ENCODE data around the gene HNRNPA3. TPM values are rescaled to one million over a fixed set of nuclear protein-coding genes. Genes with fewer than 3 reads are reported as not detected.
A peak's percentile ranks its signal among the peaks of the same experiment; 100 is the strongest.
"Not testable (repeated sequence)": the region's sequence is repeated elsewhere in the genome, so short reads cannot be mapped to it uniquely, and the experiment has no call there.

Gene HNRNPA3
- polyA plus RNA-seq, 3 donors, result 26.5 to 71.7 (median 43.0) TPM

DNA sequence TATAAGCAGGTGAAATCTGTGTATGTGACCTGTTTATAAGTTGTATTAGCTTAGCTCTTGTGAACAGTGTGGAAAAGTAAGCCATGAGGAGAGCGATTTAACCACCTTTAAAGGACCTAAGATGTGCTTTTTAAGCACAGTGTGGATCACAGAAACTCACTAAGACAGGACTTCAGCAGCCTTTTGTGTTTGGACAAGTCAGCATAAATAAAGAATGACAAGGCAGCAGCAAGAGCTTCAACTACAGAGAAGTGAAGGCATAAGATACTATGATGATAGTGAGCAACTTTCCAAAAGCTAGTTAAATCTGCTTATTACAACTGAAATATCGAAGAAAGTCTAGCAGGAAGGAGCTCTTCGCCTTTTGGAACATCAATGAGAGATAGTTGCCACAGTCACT lies 8.9 kb downstream of the HNRNPA3 start:
- Histone ChIP-seq H3K4me2 (replicated peaks; ENCODE audit: extremely low read depth, low read length, poor library complexity, severe bottlenecking) (no peak overlapping the region), H3K36me3 (replicated peaks in 1 of 2; ENCODE audit: control insufficient read depth in 1 of 2, insufficient read depth in 2 of 2, low read length in 2 of 2) (peaks cover 59 to 79% of the 10 kb centered on the region in 2 donors), H3K27me3 (ENCODE audit: control insufficient read depth in 2 of 2, insufficient read depth in 2 of 2, low read length in 2 of 2) (no peaks in the 10 kb centered on the region), H3K9me3 (replicated peaks in 1 of 2; ENCODE audit: control insufficient read depth in 1 of 2, insufficient read depth in 1 of 2, low read length in 2 of 2) (no peaks in the 10 kb centered on the region), H3K4me3 (replicated peaks in 1 of 3; ENCODE audit: low read depth in 2 of 3, low read length in 3 of 3) (no peak overlapping the region), H3K79me2 (ENCODE audit: insufficient read depth, low read length) (peaks cover 75% of the 10 kb centered on the region), H3K4me1 (ENCODE audit: control insufficient read depth in 1 of 2, insufficient read depth in 2 of 2, low read length in 2 of 2) (peaks cover 0 to 3% of the 10 kb centered on the region in 2 donors), H3K27ac (ENCODE audit: low read depth in 1 of 2, low read length in 2 of 2) (no peak overlapping the region), H3K9ac (ENCODE audit: insufficient read depth, low read length, poor library complexity, severe bottlenecking) (no peak overlapping the region), H4K20me1 (ENCODE audit: insufficient read depth, low read length) (peaks cover 98% of the 10 kb centered on the region), H2AFZ (ENCODE audit: insufficient read depth, low read depth, low read length, poor library complexity, severe bottlenecking) (no peak overlapping the region)
- WGBS (ENCODE audit: insufficient coverage), result 100% methylated on average over 1 of the region's 3 CpGs
- Mint-ChIP-seq H3K36me3 (peaks cover 62 to 79% of the 10 kb centered on the region in 2 donors), H3K4me3 (no peak overlapping the region), H3K27ac (peak overlapping the region in 1 of 7 donors; percentile 30), H3K4me1 (peaks cover 11% of the 10 kb centered on the region), H3K9me3 (no peaks in the 10 kb centered on the region), H3K27me3 (ENCODE audit: low read depth in 3 of 3) (no peaks in the 10 kb centered on the region)
- TF ChIP-seq, protein P1, sequence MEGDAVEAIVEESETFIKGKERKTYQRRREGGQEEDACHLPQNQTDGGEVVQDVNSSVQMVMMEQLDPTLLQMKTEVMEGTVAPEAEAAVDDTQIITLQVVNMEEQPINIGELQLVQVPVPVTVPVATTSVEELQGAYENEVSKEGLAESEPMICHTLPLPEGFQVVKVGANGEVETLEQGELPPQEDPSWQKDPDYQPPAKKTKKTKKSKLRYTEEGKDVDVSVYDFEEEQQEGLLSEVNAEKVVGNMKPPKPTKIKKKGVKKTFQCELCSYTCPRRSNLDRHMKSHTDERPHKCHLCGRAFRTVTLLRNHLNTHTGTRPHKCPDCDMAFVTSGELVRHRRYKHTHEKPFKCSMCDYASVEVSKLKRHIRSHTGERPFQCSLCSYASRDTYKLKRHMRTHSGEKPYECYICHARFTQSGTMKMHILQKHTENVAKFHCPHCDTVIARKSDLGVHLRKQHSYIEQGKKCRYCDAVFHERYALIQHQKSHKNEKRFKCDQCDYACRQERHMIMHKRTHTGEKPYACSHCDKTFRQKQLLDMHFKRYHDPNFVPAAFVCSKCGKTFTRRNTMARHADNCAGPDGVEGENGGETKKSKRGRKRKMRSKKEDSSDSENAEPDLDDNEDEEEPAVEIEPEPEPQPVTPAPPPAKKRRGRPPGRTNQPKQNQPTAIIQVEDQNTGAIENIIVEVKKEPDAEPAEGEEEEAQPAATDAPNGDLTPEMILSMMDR (IDR thresholded peaks at IDR 0.05), result no peak
- DNase-seq, result no peak
- intact Hi-C loops (cut with micrococcal nuclease), result no loop called here

DNA sequence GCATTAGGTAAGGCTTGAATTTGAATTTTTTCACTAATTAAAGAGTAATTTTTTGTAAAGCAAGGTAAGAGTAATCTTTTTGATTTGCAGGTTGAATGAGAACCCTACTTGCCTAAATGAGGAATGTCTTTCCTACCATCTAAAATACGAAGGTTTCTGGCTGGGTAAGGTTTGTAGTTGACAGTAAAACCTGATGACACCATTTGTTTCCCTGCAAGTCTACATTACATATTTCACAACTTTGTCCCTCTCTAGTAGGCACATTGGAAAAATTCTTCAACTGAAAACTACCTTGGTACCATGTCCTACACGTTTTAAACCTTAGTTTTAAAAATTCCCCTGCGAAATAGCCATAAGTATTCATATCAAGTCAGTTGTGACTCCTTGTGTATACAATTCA lies 9.4 kb downstream of the HNRNPA3 start:
- H3K4me1 ChIP-seq (ENCODE audit: control insufficient read depth in 1 of 2, insufficient read depth in 2 of 2, low read length in 2 of 2), result peaks cover 4 to 8% of the 10 kb centered on the region in 2 donors
- no peaks in the 10 kb centered on the region for H3K27me3 ChIP-seq (ENCODE audit: control insufficient read depth in 2 of 2, insufficient read depth in 2 of 2, low read length in 2 of 2)
- Mint-ChIP-seq H3K4me1 (peaks cover 13% of the 10 kb centered on the region), H3K27me3 (ENCODE audit: low read depth in 3 of 3) (no peaks in the 10 kb centered on the region), H3K27ac (no peak overlapping the region), H3K9me3 (no peaks in the 10 kb centered on the region), H3K4me3 (no peak overlapping the region), H3K36me3 (peaks cover 59 to 77% of the 10 kb centered on the region in 2 donors)
- H3K4me3 ChIP-seq (replicated peaks in 1 of 3; ENCODE audit: low read depth in 2 of 3, low read length in 3 of 3), result no peak overlapping the region
- H3K9ac ChIP-seq (ENCODE audit: insufficient read depth, low read length, poor library complexity, severe bottlenecking), result no peak overlapping the region
- peaks cover 55 to 75% of the 10 kb centered on the region in 2 donors for H3K36me3 ChIP-seq (replicated peaks in 1 of 2; ENCODE audit: control insufficient read depth in 1 of 2, insufficient read depth in 2 of 2, low read length in 2 of 2)
- no peak overlapping the region for H3K27ac ChIP-seq (ENCODE audit: low read depth in 1 of 2, low read length in 2 of 2)
- H3K79me2 ChIP-seq (ENCODE audit: insufficient read depth, low read length), result peaks cover 75% of the 10 kb centered on the region
- DNase-seq, result no peak
- TF ChIP-seq, protein P1 (IDR thresholded peaks at IDR 0.05), result no peak
- WGBS (ENCODE audit: insufficient coverage), result no CpG with 5 or more reads among the region's 3 CpGs
- H2AFZ ChIP-seq (ENCODE audit: insufficient read depth, low read depth, low read length, poor library complexity, severe bottlenecking), result no peak overlapping the region
- H3K9me3 ChIP-seq (replicated peaks in 1 of 2; ENCODE audit: control insufficient read depth in 1 of 2, insufficient read depth in 1 of 2, low read length in 2 of 2), result no peaks in the 10 kb centered on the region
- H3K4me2 ChIP-seq (replicated peaks; ENCODE audit: extremely low read depth, low read length, poor library complexity, severe bottlenecking), result no peak overlapping the region
- peaks cover 98% of the 10 kb centered on the region for H4K20me1 ChIP-seq (ENCODE audit: insufficient read depth, low read length)
- intact Hi-C loops (cut with micrococcal nuclease), result no loop called here

DNA sequence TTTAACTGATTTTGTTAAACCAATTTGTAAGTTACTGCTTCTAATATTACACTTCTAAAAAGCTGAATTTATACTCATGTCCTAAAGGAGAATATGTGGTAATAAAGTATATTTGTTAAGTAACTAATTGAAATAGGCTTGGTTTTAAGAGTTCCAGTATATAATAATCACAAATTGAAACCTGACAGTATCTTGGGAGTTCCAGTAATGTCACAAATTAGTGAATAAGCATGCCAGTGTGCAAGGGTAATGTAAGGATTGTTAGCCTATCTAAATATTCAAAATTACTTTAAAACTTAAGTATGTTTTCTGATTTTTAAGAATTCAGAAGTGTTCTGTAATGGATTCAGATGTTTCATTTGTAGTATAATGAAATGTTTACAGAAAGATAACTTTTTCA lies 10.8 kb downstream of the HNRNPA3 start:
- H3K9me3 ChIP-seq (replicated peaks in 1 of 2; ENCODE audit: control insufficient read depth in 1 of 2, insufficient read depth in 1 of 2, low read length in 2 of 2); intact Hi-C loops (cut with micrococcal nuclease); DNase-seq; H3K27me3 Mint-ChIP-seq (ENCODE audit: low read depth in 3 of 3); H3K4me3 ChIP-seq (replicated peaks in 1 of 3; ENCODE audit: low read depth in 2 of 3, low read length in 3 of 3); H3K27ac ChIP-seq (ENCODE audit: low read depth in 1 of 2, low read length in 2 of 2); H3K9me3 Mint-ChIP-seq; H3K27ac Mint-ChIP-seq; H3K4me2 ChIP-seq (replicated peaks; ENCODE audit: extremely low read depth, low read length, poor library complexity, severe bottlenecking); H2AFZ ChIP-seq (ENCODE audit: insufficient read depth, low read depth, low read length, poor library complexity, severe bottlenecking); H3K9ac ChIP-seq (ENCODE audit: insufficient read depth, low read length, poor library complexity, severe bottlenecking); H3K27me3 ChIP-seq (ENCODE audit: control insufficient read depth in 2 of 2, insufficient read depth in 2 of 2, low read length in 2 of 2); H3K4me3 Mint-ChIP-seq: not testable (repeated sequence)
- Histone ChIP-seq H3K4me1 (ENCODE audit: control insufficient read depth in 1 of 2, insufficient read depth in 2 of 2, low read length in 2 of 2) (peaks cover 13 to 16% of the 10 kb centered on the region in 2 donors), H3K79me2 (ENCODE audit: insufficient read depth, low read length) (peaks cover 65% of the 10 kb centered on the region), H4K20me1 (ENCODE audit: insufficient read depth, low read length) (peaks cover 98% of the 10 kb centered on the region), H3K36me3 (replicated peaks in 1 of 2; ENCODE audit: control insufficient read depth in 1 of 2, insufficient read depth in 2 of 2, low read length in 2 of 2) (peaks cover 41 to 66% of the 10 kb centered on the region in 2 donors)
- Mint-ChIP-seq H3K36me3 (peaks cover 49 to 71% of the 10 kb centered on the region in 2 donors), H3K4me1 (peaks cover 17% of the 10 kb centered on the region)
